Gastroesophageal sphincter (tissue), 4 donors: ENCODE results near the gene ISOC2. TPM values are rescaled to one million over a fixed set of nuclear protein-coding genes. Genes with fewer than 3 reads are reported as not detected.

Experiments
- ATAC-seq: fragments of 150-250 bp; one replicate; pipeline ENCODE4 v1.9.1; 2016; ENCODE audit warnings: mild to moderate bottlenecking, moderate library complexity
- H3K27ac ChIP-seq, 4 donors: fragments of 200-600 bp; sonication (generic) in 3 of 4; 1 replicate in 3 of 4; 2 replicates in 1 of 4; pipeline ENCODE4 v1.5.1; 2016 to 2019
- H3K27me3 ChIP-seq: fragments of 200-600 bp; sonication (generic); one replicate; pipeline ENCODE4 v1.5.1; 2019
- H3K36me3 ChIP-seq, 2 donors: fragments of 200-600 bp; sonication (generic); one replicate each; pipeline ENCODE4 v1.5.1; 2019; ENCODE audit warnings: control low read depth in 1 of 2
- H3K4me1 ChIP-seq, 3 donors: fragments of 200-600 bp; sonication (generic); 1 replicate in 2 of 3; 2 replicates in 1 of 3; pipeline ENCODE4 v1.5.1; 2016 to 2019; ENCODE audit warnings: control low read depth in 2 of 3
- H3K4me3 ChIP-seq, 2 donors: fragments of 200-600 bp; sonication (generic); one replicate each; pipeline ENCODE4 v1.5.1; 2019; ENCODE audit warnings: mild to moderate bottlenecking in 1 of 2, moderate library complexity in 1 of 2
- H3K9me3 ChIP-seq, 3 donors: fragments of 200-600 bp; sonication (generic); one replicate each; pipeline ENCODE4 v1.5.1; 2017 to 2019; ENCODE audit warnings: control low read depth in 2 of 3
- EP300 ChIP-seq: sonication (generic); formaldehyde crosslinking; IDR thresholded peaks from one replicate; pipeline ENCODE4 v1.6.1; 2017; ENCODE audit warnings: antibody characterized with exemption, mild to moderate bottlenecking
- POLR2A ChIP-seq, 2 donors: fragments of 450-650 bp; IDR thresholded peaks; one replicate each; pipeline ENCODE4 v1.6.1; 2017; ENCODE audit warnings: antibody characterized with exemption in 2 of 2, mild to moderate bottlenecking in 2 of 2, moderate library complexity in 1 of 2
- POLR2AphosphoS5 ChIP-seq: sonication (generic); formaldehyde crosslinking; IDR thresholded peaks from one replicate; pipeline ENCODE4 v1.6.1; 2017; ENCODE audit warnings: antibody characterized with exemption
- WGBS, 2 donors: methylation state at CpG; one replicate each; pipeline ENCODE4 v1.1.5; 2018; ENCODE audit warnings: low coverage in 1 of 2; 5-methylcytosine and 5-hydroxymethylcytosine counted together
- total RNA-seq, 4 donors: library from RNA; depleted of rRNA; stranded (reverse); fragments of >200 nt; gene quantifications; one replicate each; pipeline ENCODE4 v1.1.0, GENCODE V29; 2016
- TF ChIP-seq, protein P1 (sequence below), 4 experiments: fragments of 200-600 bp in 2 of 4; fragments of 450-650 bp in 2 of 4; sonication (generic) in 1 of 4; IDR thresholded peaks; one replicate each; pipeline ENCODE4 v1.5.1; 2017 to 2019; ENCODE audit warnings: antibody characterized with exemption in 4 of 4, mild to moderate bottlenecking in 2 of 4, moderate library complexity in 2 of 4

ISOC2 gene
- total RNA-seq, 4 donors from 2014 or later: 39.0 to 78.5 (median 63.8) TPM

DNA sequence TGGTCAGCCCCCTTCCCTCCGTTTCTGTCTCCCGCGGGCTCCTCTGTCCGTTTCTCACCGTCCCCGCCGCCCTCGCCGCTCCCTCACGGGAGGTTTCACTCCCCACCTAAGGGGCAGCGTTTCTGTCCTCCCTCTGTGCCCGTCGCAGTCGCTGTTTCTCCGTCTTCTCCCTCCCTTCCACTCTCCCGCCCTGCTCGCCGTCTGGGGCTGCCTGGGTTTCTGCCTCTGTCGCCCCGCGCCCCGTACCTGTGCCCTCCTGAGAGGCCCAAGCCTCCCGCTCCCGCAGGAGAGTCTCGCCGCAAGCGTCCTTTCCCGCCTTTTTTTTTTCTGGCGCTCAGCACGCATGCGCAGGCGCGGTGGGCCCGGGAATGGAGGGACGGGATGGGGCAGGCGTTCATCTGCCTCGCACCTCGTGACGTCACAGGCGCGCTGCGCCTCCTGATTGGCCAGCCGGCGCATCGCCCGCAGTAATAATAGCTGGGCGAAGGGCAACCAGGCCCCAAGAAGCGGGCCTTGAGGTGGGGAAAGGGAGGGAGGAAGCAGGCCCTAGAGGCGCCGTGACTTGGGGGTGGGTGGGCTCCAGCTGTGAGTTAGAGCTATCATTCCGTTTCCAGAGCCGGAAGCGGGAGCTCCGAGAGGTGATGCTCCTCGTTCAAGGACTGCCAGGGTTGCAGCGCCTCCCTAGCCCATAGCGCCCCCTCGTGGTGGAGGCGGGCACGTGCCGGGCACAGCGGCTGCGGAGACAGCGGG lies 42.2 kb upstream of the ISOC2 start:
- H3K27ac ChIP-seq: peak overlapping the region in 3 of 4 donors; percentile 86 to 91 (median 86)
- 16 to 36% methylated on average over 12 to 29 of the region's 64 CpGs for WGBS, 2 donors
- peak; percentile 98 for ATAC-seq
- H3K9me3 ChIP-seq: no peaks in the 10 kb centered on the region
- H3K4me1 ChIP-seq: peaks cover 0 to 17% (median 0%) of the 10 kb centered on the region in 3 donors
- peaks cover 0 to 33% of the 10 kb centered on the region in 2 donors for H3K36me3 ChIP-seq
- no peaks in the 10 kb centered on the region for H3K27me3 ChIP-seq
- peak overlapping the region; percentile 31 to 53 for H3K4me3 ChIP-seq
- TF ChIP-seq POLR2AphosphoS5: peak; percentile 15
- TF ChIP-seq, protein P1, sequence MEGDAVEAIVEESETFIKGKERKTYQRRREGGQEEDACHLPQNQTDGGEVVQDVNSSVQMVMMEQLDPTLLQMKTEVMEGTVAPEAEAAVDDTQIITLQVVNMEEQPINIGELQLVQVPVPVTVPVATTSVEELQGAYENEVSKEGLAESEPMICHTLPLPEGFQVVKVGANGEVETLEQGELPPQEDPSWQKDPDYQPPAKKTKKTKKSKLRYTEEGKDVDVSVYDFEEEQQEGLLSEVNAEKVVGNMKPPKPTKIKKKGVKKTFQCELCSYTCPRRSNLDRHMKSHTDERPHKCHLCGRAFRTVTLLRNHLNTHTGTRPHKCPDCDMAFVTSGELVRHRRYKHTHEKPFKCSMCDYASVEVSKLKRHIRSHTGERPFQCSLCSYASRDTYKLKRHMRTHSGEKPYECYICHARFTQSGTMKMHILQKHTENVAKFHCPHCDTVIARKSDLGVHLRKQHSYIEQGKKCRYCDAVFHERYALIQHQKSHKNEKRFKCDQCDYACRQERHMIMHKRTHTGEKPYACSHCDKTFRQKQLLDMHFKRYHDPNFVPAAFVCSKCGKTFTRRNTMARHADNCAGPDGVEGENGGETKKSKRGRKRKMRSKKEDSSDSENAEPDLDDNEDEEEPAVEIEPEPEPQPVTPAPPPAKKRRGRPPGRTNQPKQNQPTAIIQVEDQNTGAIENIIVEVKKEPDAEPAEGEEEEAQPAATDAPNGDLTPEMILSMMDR (IDR thresholded peaks at IDR 0.05): peak in 3 of 4 experiments; percentile 99 to 100 (median 99)
- TF ChIP-seq EP300: no peak

DNA sequence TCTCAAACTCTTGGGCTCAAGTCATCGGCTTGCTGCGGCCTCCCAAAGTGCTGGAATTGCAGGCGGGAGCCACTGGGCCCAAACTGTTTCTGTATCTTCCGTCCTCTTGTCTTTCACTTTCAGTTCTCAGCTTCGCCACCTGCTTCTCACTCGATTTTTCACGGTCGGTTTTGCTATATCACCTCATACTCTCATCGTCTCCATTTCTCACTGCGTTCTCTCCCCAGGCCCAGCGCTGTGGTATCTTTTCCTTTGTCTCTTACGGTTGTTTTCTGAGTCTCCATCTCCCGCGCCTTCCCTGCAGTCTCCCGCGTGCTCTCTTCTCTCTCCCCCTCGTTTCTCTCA lies 41.7 kb upstream of the ISOC2 start:
- H3K27ac ChIP-seq: peak overlapping the region in 1 of 4 donors; percentile 86
- no peaks in the 10 kb centered on the region for H3K27me3 ChIP-seq
- TF ChIP-seq EP300 (no peak), POLR2AphosphoS5 (no peak), POLR2A (IDR thresholded peaks at IDR 0.05) (no peak)
- TF ChIP-seq, protein P1 (IDR thresholded peaks at IDR 0.05): no peak
- H3K4me1 ChIP-seq: peaks cover 0 to 22% (median 0%) of the 10 kb centered on the region in 3 donors
- ATAC-seq: no peak
- peak overlapping the region in 1 of 2 donors; percentile 53 for H3K4me3 ChIP-seq
- peaks cover 0 to 33% of the 10 kb centered on the region in 2 donors for H3K36me3 ChIP-seq
- WGBS, 2 donors: 86 to 89% methylated on average over 5 to 16 of the region's 17 CpGs
- H3K9me3 ChIP-seq: no peaks in the 10 kb centered on the region

DNA sequence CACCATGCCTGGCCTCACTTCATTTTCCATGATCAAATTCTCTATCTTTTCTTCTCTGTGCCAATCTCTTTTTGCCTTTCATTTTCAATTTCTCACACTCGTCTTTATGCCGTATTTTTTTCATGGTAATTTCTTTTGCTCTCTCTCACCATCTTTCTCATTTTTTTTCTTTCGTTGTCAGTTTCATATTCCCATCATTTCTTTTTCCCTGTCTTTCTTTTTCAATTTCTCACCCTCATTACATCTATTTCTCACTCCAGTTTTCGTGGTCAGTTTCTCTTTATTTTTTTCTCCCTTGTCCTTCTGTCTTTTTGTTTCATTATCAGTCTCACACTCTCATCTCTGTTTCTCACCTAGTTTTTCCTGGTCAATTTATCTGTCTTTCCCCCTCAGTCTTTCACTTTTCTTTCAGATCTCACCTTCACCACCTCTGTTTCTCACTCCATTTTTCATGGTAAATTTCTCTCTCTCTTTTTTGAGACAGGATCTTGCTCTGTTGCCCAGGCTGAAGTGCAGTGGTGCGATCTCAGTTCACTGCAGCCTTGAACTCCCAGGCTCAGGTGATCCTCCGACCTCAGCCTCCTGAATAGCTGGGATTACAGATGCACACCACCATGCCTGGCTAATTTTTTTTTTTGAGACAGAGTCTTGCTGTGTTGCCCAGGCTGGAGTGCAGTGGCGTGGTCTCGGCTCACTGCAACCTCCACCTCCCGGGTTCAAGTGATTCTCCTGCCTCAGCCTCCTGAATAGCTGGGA lies 40.9 kb upstream of the ISOC2 start:
- Histone ChIP-seq H3K4me3 (no peak overlapping the region), H3K4me1 (peaks cover 0 to 22% (median 0%) of the 10 kb centered on the region in 3 donors), H3K27ac (no peak overlapping the region), H3K36me3 (peaks cover 0 to 36% of the 10 kb centered on the region in 2 donors), H3K9me3 (no peaks in the 10 kb centered on the region), H3K27me3 (no peaks in the 10 kb centered on the region)
- no peak for ATAC-seq
- no peak for TF ChIP-seq POLR2AphosphoS5
- no peak for TF ChIP-seq POLR2A (IDR thresholded peaks at IDR 0.05)
- TF ChIP-seq EP300: no peak
- TF ChIP-seq, protein P1 (IDR thresholded peaks at IDR 0.05): no peak
- WGBS, 2 donors: 82 to 92% methylated on average over 5 to 6 of the region's 9 CpGs

DNA sequence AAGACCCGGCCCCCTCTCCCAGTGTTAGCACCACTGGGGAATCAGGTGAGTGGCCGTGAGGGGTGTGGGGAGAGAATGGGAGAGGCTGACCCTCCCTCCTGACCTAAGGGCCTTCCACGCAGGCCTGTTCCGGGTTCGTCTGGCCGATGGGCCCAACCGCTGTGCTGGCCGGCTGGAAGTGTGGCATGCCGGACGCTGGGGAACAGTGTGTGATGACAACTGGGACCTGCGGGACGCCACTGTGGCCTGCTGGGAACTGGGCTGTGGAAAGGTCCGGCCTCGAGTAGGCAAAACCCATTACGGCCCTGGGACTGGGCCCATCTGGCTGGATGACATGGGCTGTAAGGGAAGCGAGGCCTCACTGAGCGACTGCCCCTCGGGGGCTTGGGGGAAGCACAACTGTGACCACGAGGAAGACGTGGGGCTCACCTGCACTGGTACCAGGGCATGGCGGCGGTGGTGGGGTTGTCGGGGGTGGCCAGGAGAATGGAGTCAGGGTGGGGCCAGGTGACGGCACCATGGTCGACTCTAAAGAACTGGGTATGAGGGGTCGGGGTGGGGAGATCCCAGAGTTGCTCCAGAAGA lies 39.0 kb upstream of the ISOC2 start:
- H3K4me3 ChIP-seq: no peak overlapping the region
- H3K27ac ChIP-seq: no peak overlapping the region
- TF ChIP-seq POLR2A (IDR thresholded peaks at IDR 0.05) (no peak), POLR2AphosphoS5 (no peak), EP300 (no peak)
- TF ChIP-seq, protein P1 (IDR thresholded peaks at IDR 0.05): no peak
- WGBS, 2 donors: 88 to 97% methylated on average over 4 to 12 of the region's 26 CpGs
- ATAC-seq: no peak
- H3K4me1 ChIP-seq: peaks cover 0 to 22% (median 0%) of the 10 kb centered on the region in 3 donors
- H3K27me3 ChIP-seq: no peaks in the 10 kb centered on the region
- H3K36me3 ChIP-seq: peaks cover 0 to 36% of the 10 kb centered on the region in 2 donors
- H3K9me3 ChIP-seq: no peaks in the 10 kb centered on the region
